ENCODE results near the gene MSI2. TPM values are rescaled to one million over a fixed set of nuclear protein-coding genes. Genes with fewer than 3 reads are reported as not detected.

Gene MSI2
- total and polyA plus RNA-seq, 2 experiments from 2014 or later: 18.9 to 41.8 TPM

DNA sequence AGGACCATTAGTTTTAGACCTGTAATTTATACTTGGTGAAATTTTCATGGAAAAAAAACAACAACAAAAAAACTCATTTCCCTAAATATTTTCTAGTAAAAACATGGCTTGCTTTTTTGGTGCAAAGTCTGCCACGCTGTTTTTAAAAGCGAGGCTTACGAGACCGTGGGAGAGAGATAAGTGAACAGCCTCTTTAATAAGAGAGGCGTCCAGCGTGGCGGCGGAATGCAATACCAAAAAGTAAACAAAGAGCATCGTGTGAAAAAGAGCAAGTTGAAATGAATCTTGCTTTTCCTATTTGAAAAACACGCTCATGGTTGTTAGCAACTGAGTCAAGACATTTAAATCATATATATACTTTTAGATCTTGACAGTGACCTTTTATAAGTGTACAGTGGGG, 10.5 kb upstream of the MSI2 start:
- no peaks in the 10 kb centered on the region for H3F3A ChIP-seq (replicated peaks; ENCODE audit: low read depth)
- H3K4me3 ChIP-seq: no peak overlapping the region
- H3K9me3 Mint-ChIP-seq: peaks cover 12% of the 10 kb centered on the region; the same call in 2 of the 3 replicates
- H3K4me1 ChIP-seq (ENCODE audit: insufficient read depth): no peaks in the 10 kb centered on the region
- no peak overlapping the region for H3K27ac ChIP-seq (ENCODE audit: low read depth)
- ATAC-seq (no peak), DNase-seq (ENCODE audit: low spot score) (no peak)
- 0 out of 3 replicates have a peak, but pooled peaks cover 5% of the 10 kb centered on the region for H3K36me3 Mint-ChIP-seq (ENCODE audit: low read depth)
- no peak overlapping the region for H3K4me3 Mint-ChIP-seq
- peaks cover 2% of the 10 kb centered on the region for H3K27me3 Mint-ChIP-seq (ENCODE audit: insufficient read depth, low read depth, poor library complexity)
- H3K27ac Mint-ChIP-seq: no peak overlapping the region
- H4K20me1 ChIP-seq (replicated peaks; ENCODE audit: insufficient read depth): no peaks in the 10 kb centered on the region
- no peaks in the 10 kb centered on the region; the same call in 1 of the 2 replicates for H3K36me3 ChIP-seq (ENCODE audit: insufficient read depth)
- no peaks in the 10 kb centered on the region for H3K79me2 ChIP-seq (replicated peaks; ENCODE audit: insufficient read depth)
- peaks cover 13% of the 10 kb centered on the region for H3K4me1 Mint-ChIP-seq
- H3K9me2 ChIP-seq (ENCODE audit: insufficient read depth): no peaks in the 10 kb centered on the region
- H3K4me2 ChIP-seq: no peak overlapping the region
- no peaks in the 10 kb centered on the region for H3K27me3 ChIP-seq (ENCODE audit: insufficient read depth)
- TF ChIP-seq REST (IDR thresholded peaks at IDR 0.05; ENCODE audit: unreplicated experiment) (no peak), CTCF (conservative IDR thresholded peaks at IDR 0.05; ENCODE audit: low read depth in 2 of 2) (no peak), ZNF114 (CRISPR knock-in tag; IDR thresholded peaks at IDR 0.05) (no peak), STAT1 (IDR thresholded peaks at IDR 0.05; ENCODE audit: unreplicated experiment) (no peak), POLR2AphosphoS5 (IDR thresholded peaks at IDR 0.05; ENCODE audit: low read depth) (no peak), ETS1 (IDR thresholded peaks at IDR 0.05) (no peak), NANOG (IDR thresholded peaks at IDR 0.05; ENCODE audit: borderline replicate concordance) (no peak), ZNF331 (CRISPR knock-in tag; IDR thresholded peaks at IDR 0.05; ENCODE audit: low read depth) (no peak), EZH2phosphoT487 (IDR thresholded peaks at IDR 0.05; ENCODE audit: unreplicated experiment) (no peak), CREB1 (CRISPR knock-in tag; IDR thresholded peaks at IDR 0.05; ENCODE audit: low read depth) (no peak), EZH2 (IDR thresholded peaks at IDR 0.05; ENCODE audit: low read depth, unreplicated experiment) (no peak)
- TF ChIP-seq, protein P1, sequence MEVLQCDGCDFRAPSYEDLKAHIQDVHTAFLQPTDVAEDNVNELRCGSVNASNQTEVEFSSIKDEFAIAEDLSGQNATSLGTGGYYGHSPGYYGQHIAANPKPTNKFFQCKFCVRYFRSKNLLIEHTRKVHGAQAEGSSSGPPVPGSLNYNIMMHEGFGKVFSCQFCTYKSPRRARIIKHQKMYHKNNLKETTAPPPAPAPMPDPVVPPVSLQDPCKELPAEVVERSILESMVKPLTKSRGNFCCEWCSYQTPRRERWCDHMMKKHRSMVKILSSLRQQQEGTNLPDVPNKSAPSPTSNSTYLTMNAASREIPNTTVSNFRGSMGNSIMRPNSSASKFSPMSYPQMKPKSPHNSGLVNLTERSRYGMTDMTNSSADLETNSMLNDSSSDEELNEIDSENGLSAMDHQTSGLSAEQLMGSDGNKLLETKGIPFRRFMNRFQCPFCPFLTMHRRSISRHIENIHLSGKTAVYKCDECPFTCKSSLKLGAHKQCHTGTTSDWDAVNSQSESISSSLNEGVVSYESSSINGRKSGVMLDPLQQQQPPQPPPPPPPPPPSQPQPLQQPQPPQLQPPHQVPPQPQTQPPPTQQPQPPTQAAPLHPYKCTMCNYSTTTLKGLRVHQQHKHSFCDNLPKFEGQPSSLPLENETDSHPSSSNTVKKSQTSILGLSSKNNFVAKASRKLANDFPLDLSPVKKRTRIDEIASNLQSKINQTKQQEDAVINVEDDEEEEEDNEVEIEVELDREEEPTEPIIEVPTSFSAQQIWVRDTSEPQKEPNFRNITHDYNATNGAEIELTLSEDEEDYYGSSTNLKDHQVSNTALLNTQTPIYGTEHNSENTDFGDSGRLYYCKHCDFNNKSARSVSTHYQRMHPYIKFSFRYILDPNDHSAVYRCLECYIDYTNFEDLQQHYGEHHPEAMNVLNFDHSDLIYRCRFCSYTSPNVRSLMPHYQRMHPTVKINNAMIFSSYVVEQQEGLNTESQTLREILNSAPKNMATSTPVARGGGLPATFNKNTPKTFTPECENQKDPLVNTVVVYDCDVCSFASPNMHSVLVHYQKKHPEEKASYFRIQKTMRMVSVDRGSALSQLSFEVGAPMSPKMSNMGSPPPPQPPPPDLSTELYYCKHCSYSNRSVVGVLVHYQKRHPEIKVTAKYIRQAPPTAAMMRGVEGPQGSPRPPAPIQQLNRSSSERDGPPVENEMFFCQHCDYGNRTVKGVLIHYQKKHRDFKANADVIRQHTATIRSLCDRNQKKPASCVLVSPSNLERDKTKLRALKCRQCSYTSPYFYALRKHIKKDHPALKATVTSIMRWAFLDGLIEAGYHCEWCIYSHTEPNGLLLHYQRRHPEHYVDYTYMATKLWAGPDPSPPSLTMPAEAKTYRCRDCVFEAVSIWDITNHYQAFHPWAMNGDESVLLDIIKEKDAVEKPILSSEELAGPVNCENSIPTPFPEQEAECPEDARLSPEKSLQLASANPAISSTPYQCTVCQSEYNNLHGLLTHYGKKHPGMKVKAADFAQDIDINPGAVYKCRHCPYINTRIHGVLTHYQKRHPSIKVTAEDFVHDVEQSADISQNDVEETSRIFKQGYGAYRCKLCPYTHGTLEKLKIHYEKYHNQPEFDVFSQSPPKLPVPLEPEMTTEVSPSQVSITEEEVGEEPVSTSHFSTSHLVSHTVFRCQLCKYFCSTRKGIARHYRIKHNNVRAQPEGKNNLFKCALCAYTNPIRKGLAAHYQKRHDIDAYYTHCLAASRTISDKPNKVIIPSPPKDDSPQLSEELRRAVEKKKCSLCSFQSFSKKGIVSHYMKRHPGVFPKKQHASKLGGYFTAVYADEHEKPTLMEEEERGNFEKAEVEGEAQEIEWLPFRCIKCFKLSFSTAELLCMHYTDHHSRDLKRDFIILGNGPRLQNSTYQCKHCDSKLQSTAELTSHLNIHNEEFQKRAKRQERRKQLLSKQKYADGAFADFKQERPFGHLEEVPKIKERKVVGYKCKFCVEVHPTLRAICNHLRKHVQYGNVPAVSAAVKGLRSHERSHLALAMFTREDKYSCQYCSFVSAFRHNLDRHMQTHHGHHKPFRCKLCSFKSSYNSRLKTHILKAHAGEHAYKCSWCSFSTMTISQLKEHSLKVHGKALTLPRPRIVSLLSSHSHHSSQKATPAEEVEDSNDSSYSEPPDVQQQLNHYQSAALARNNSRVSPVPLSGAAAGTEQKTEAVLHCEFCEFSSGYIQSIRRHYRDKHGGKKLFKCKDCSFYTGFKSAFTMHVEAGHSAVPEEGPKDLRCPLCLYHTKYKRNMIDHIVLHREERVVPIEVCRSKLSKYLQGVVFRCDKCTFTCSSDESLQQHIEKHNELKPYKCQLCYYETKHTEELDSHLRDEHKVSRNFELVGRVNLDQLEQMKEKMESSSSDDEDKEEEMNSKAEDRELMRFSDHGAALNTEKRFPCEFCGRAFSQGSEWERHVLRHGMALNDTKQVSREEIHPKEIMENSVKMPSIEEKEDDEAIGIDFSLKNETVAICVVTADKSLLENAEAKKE (CRISPR knock-in tag; IDR thresholded peaks at IDR 0.05): no peak
- no peak overlapping the region for H2AFZ ChIP-seq

Measured in GM23338 (cell line).